HepG2 (cell line): ENCODE measurements around the gene TADA3. TPM values are rescaled to one million over a fixed set of nuclear protein-coding genes. Genes with fewer than 3 reads are reported as not detected.

Experiments
- CENPT ChIP-seq: sonication (generic); formaldehyde crosslinking; IDR thresholded peaks from 2 replicates; pipeline ENCODE4 v1.8.0; 2022; ENCODE audit warnings: low read depth, mild to moderate bottlenecking, moderate library complexity, missing genetic modification reagents
- CREB1 ChIP-seq, 2 experiments: fragments of 450-650 bp in 1 of 2; IDR thresholded peaks; 2 replicates each; pipeline ENCODE4 v1.6.1; 2016 to 2017; ENCODE audit warnings: control low read depth in 1 of 2, mild to moderate bottlenecking in 1 of 2, missing compliant biosample characterization in 1 of 2, missing genetic modification characterization in 1 of 2
- CSRNP1 ChIP-seq: sonication (generic); formaldehyde crosslinking; IDR thresholded peaks from 2 replicates; pipeline ENCODE4 v1.8.1; 2023; ENCODE audit warnings: mild to moderate bottlenecking, missing genetic modification reagents
- MXI1 ChIP-seq: IDR thresholded peaks from 3 replicates; pipeline ENCODE4 v1.6.1; 2012; ENCODE audit warnings: low read depth, low read length, inconsistent platforms, borderline replicate concordance
- NFAT5 ChIP-seq: sonication (generic); formaldehyde crosslinking; IDR thresholded peaks from 2 replicates; pipeline ENCODE4 v1.4.0; 2020; ENCODE audit warnings: missing genetic modification reagents
- NFATC3 ChIP-seq: sonication (generic); formaldehyde crosslinking; IDR thresholded peaks from 2 replicates; pipeline ENCODE4 v1.5.1; 2020; ENCODE audit warnings: mild to moderate bottlenecking, missing genetic modification reagents
- NR2F1 ChIP-seq, 2 experiments: fragments of 450-650 bp in 1 of 2; formaldehyde crosslinking in 1 of 2; IDR thresholded peaks; 2 replicates each; pipeline versions ENCODE4 v1.5.0 to v1.6.1; 2016 to 2020; ENCODE audit warnings: mild to moderate bottlenecking in 1 of 2, missing compliant biosample characterization in 1 of 2, missing genetic modification reagents in 1 of 2, moderate library complexity in 1 of 2
- PAXIP1 ChIP-seq: sonication (generic); formaldehyde crosslinking; conservative IDR thresholded peaks from 2 replicates; pipeline ENCODE4 v1.4.0; 2020; ENCODE audit warnings: mild to moderate bottlenecking, missing genetic modification reagents, moderate library complexity
- RFX5 ChIP-seq: IDR thresholded peaks from 2 replicates; pipeline ENCODE4 v1.6.1; 2011; ENCODE audit warnings: low read depth, low read length, improper control_type of control experiment
- SOX13 ChIP-seq, 3 experiments: fragments of 450-650 bp in 1 of 3; sonication (generic) in 1 of 3; formaldehyde crosslinking in 1 of 3; IDR thresholded peaks in 2 of 3; conservative IDR thresholded peaks in 1 of 3; 2 replicates each; pipeline versions ENCODE4 v1.5.0 to v1.6.1; 2016 to 2020; ENCODE audit warnings: antibody characterized with exemption in 1 of 3, mild to moderate bottlenecking in 1 of 3, missing compliant biosample characterization in 1 of 3, missing genetic modification reagents in 1 of 3, moderate library complexity in 1 of 3
- U2AF2 ChIP-seq: fragments of 200-400 bp; formaldehyde crosslinking; IDR thresholded peaks from 2 replicates; pipeline ENCODE4 v1.6.1; 2017; ENCODE audit warnings: low read depth, mild to moderate bottlenecking, low read length
- ZMYM4 ChIP-seq: sonication (generic); formaldehyde crosslinking; IDR thresholded peaks from 2 replicates; pipeline ENCODE4 v1.8.1; 2023; ENCODE audit warnings: mild to moderate bottlenecking, missing genetic modification reagents
- ZNF274 ChIP-seq: sonication (generic); formaldehyde crosslinking; IDR thresholded peaks from 2 replicates; pipeline ENCODE4 v1.5.1; 2020; ENCODE audit warnings: mild to moderate bottlenecking, missing genetic modification reagents
- ZNF460 ChIP-seq: sonication (generic); formaldehyde crosslinking; IDR thresholded peaks from 2 replicates; pipeline ENCODE4 v1.5.1; 2020; ENCODE audit warnings: missing genetic modification reagents, mild to moderate bottlenecking, borderline replicate concordance
- ZNF839 ChIP-seq: sonication (generic); formaldehyde crosslinking; IDR thresholded peaks from 2 replicates; pipeline ENCODE4 v1.4.0; 2020; ENCODE audit warnings: missing genetic modification reagents, mild to moderate bottlenecking, borderline replicate concordance
- polyA plus RNA-seq, 8 experiments: library from polyadenylated mRNA; depleted of rRNA in 3 of 8; stranded (reverse) in 7 of 8; unstranded in 1 of 8; fragments of >200 nt; fragmentation: Illumina TruSeq in 4 of 8; extraction: Trizol in 4 of 8; gene quantifications; 2 replicates each; pipeline versions ENCODE4 v1.2.1 to v1.2.3, GENCODE V29; 2011 to 2016; ENCODE audit warnings: low read depth in 4 of 8, missing spikeins in 1 of 8, mixed read lengths in 1 of 8; ENCODE audit not compliant: insufficient read depth in 1 of 8
- total RNA-seq, 5 experiments: library from RNA; depleted of rRNA; stranded (reverse); fragments of >200 nt; fragmentation: Illumina TruSeq; extraction: Trizol; gene quantifications; 2 replicates each; pipeline ENCODE4 v1.2.3, GENCODE V29; 2016; ENCODE audit warnings: low read depth in 1 of 5

TADA3 gene
- total and polyA plus RNA-seq, 2 of the 13 experiments (the other 11 are each of a cell fraction or from before 2014, with no cell fraction given) = 32.1 to 37.1 TPM

- no peak for TF ChIP-seq NFAT5 (CRISPR knock-in tag)
- no peak for TF ChIP-seq NFATC3
- no peak for TF ChIP-seq ZMYM4 (CRISPR knock-in tag)
- TF ChIP-seq PAXIP1 (CRISPR knock-in tag) = no peak
- no peak for TF ChIP-seq CSRNP1 (CRISPR knock-in tag)
- no peak for TF ChIP-seq CREB1 (IDR thresholded peaks at IDR 0.05)
- no peak for TF ChIP-seq CREB1 (CRISPR knock-in tag; IDR thresholded peaks at IDR 0.05)
- TF ChIP-seq MXI1 = peak; percentile 29; the same call in 1 of the 3 replicates
- TF ChIP-seq U2AF2 = no peak
- no peak for TF ChIP-seq NR2F1 (CRISPR knock-in tag; IDR thresholded peaks at IDR 0.05)
- TF ChIP-seq ZNF460 (CRISPR knock-in tag) = no peak
- TF ChIP-seq ZNF839 = no peak
- TF ChIP-seq SOX13 (IDR thresholded peaks at IDR 0.05) = 0 out of 2 replicates have a peak, but pooled peaks have one; percentile 1
- no peak for TF ChIP-seq SOX13 (CRISPR knock-in tag; conservative IDR thresholded peaks at IDR 0.05 in 1 of 2, IDR thresholded peaks at IDR 0.05 in 1 of 2)
- TF ChIP-seq ZNF274 (CRISPR knock-in tag) = no peak
- TF ChIP-seq CENPT (CRISPR knock-in tag) = no peak
- no peak for TF ChIP-seq RFX5
These were observed 41.5 kb downstream of the TADA3 start (continued) for GRCh38 chr3:9750556-9751411.
